GM19025 (cell line): ENCODE results near the gene RAX.
"Not testable (repeated sequence)": the region's sequence is repeated elsewhere in the genome, so short reads cannot be mapped to it uniquely, and the experiment has no call there.

Source experiments
- ATAC-seq: cut with Tn5 transposase; IDR thresholded peaks from one replicate; pipeline ENCODE4 v1.9.1; 2021; ENCODE audit warnings: mild to moderate bottlenecking, low read depth, moderate library complexity; ENCODE audit not compliant: unreplicated experiment

RAX gene

DNA sequence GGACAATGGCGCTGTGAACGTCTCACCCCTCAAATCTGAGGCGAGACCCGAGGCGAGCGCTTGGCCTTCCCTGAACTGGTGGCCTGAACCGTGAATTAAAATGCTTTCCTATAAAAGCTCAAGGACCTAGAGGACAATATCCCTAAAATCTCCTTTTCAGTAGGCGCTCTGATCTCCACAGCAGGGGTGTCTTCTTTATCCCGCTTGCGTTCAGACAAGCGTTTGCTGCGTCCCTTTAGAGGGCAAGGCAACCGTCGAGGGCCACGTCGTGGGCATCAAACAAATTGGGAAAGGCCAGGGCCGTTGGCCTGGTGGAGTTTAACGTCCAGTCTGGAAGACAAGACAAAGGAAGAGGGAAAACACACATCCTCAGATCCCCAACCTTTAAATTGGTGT lies 1.3 kb upstream of the RAX start:
- no peak for ATAC-seq

DNA sequence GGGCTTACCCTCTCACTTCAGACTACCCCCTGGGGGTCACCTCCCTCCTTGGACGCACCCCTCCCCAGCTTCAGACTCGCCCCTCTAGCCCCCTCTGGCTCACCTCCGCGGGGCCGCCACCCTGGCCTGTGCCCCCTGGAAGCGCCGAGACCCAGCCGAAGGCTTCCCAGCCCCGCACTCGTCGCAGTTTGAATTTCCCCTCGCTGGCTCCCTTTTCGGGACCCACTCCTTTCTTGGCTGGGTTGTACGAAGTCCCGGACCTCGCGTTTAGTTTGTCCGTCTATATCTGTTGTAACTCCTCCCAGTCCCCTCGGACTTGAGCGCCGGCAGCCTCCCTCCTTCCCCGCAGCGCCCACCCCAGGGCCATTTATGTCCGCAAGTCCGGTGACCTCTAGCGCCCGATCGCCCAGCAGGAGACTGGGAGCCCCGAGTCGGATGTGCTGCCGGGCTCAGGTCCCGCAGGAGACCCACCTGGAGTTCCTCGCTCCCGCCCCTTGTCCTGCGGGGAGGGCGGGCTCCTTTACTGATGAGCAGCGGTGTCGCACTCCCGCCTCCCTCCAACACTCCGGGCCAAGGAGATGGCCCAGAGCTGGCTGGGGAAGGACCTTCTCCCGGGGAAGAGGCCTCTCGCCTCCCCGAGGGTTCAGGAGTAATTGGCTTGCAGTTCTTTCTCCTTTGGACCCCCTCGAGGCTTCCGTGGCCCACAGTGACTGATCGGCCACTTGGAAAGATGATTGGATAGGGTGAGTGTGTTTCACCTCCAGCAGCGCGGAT lies 692 bp upstream of the RAX start:
- ATAC-seq, result no peak

- ATAC-seq, result no peak
Measured at GRCh38 chr18:59272221-59272888, 899 bp downstream of the RAX start.

GRCh38 chr18:59271606-59272220 lies 1.5 kb downstream of the RAX start:
- ATAC-seq, result no peak

DNA sequence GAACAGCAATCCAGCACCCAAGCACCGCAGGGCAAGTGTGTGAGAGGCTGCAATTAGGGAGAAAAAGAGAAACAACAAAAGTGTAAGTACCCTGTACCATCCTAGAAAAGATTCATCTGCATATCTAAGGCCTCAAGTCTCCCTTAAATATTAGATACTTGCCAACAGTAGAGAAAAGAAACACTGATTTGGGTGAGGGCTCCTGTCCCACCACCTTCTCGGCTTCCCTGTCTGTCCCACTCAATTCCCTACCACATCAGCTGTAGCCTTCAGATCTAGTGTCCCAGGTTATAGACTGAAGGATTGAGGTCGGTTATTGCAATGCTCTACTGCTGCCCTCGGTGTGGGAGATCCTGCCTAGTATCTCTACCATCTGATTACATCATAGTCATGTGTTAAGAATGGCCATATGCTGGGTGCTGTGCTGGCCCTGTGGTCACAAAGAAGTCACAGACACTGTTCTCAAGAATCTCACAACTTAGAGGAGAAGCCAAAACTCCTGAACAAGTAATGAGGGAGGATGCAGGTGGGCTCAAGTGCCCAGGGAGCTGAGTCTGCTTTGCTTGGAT lies 2.5 kb downstream of the RAX start:
- ATAC-seq, result no peak

- no peak for ATAC-seq
Measured at GRCh38 chr18:59269563-59270119, 3.6 kb downstream of the RAX start.

- no peak for ATAC-seq
Measured at GRCh38 chr18:59268721-59269562, 4.3 kb downstream of the RAX start.

DNA sequence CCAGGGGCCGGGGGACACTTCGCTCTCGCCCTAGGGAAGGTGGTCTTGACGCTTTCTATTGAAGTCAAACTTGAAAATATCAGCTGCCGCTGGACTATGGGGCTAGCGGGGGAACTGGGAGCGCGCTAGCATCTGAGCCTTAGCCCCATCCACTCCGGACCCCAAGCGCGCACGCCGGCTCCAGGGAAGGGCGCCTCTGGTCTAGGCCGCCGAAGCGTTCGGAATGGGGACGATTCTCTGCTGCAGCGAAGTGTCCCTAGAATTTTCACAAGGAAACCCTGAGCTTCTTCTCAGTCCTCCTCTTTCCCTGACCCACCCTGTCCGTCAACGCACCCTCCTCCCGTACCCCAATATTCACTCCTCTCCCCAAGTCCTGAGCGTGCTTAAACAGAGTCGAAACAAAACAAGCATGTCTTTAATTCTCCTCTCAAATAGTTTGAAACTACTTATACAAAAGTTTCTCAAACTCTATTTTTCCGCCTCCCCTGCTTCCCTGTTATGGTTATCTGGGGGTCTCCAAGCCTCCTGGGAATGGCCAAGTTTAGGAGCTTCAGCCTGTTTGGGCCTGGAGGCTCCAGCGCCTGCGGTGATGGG lies 5.0 kb downstream of the RAX start:
- no peak for ATAC-seq

DNA sequence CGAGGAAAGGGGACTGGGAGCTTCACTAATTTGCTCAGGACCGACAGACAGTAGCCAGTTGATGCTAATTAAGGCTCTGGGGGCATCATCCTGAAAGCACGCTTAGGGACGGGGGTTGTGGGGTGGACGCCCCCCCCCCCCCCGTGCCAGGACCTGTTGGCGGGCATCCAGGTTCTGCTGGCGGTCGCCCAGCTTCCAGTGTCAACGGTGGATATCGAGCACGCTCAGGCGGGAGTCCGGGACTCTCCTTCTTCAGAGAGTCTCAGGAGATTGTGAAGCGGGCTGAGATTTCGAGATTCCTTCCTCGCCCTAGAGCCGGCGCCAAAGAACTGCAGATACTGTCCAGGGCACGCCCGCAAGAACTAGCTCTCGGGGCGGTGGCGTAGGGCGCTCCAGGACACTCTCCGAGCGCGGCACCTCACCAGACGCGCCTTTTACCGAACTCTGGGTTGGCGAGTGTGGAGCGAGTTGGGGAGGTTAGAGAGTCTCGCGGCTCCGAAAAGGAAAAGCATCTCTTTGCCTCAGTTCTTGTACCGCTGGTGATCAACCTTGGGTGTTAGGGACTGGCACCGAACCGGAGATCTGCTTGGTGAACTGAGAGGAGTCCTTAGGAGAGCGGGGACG lies 5.6 kb downstream of the RAX start:
- no peak for ATAC-seq

GRCh38 chr18:59266886-59267502 lies 6.3 kb downstream of the RAX start:
- ATAC-seq, result no peak

DNA sequence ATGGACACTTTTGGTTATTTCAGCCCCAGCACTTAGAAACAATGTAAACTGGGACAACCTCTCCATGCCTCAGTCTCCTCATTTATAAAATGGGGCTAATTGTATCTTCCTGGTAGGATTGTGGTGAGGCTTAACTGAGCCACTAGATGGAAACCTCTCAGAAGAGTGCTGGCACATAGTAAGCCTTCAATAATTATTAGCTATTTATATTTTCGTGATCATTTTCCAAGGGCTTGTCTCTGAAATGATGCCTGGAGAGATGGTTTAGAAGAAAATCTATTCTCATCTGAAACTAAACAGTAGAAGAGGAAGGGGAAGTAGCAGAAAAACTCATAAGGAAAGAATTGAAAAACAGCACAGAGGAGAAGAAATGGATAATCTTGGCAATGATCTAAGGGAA lies 6.8 kb downstream of the RAX start:
- no peak for ATAC-seq

DNA sequence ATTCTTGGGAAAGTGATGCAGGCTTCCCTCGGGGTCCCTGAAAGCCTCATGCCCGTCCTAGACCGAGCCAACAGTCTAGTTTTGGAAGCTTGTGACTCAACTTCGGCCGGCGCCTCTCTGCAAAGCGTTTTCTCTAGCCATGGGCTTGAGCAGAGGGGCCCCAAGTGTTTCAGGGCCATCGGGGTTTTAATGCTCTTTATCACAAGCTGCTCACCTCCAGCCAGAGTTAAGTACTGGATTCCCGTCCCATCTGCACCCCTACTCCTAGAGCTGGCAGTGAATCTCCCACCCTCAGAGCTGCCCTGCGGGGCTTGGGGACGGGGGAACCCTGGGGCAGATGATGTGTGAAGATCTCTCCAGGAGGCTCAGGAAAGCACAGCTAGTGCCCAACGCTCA lies 7.3 kb downstream of the RAX start:
- ATAC-seq, result no peak

- ATAC-seq, result peak; percentile 59
Measured at GRCh38 chr18:59265246-59265973, 7.8 kb downstream of the RAX start.

DNA sequence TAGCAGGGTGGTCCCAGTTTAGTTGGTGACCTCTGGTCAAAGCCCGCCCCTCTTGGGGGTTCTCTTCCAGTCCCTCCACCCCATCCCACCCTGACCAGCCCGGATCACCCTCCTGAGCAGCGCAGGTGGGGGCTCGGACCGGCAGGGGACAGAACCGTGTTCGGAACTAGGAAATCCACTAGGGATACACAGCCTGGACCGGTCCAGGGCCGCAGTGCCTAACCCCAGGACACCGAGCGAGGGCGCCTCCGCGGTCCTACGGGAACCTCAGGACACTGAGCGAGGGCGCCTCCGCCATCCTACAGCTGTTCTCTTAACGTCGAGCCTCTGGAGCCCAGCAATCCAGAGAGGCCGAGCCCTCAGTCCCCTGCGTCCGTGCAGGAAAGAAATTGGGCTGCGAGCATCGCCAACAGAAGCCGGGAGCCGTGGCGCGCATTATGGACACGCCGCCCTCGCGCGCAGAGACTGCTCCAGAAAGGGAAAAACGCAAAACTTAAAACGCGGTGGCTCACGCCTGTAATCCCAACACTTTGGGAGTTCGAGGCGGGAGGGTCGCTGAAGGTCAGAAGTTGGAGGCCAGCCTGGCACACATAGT lies 8.5 kb downstream of the RAX start:
- ATAC-seq, result no peak

DNA sequence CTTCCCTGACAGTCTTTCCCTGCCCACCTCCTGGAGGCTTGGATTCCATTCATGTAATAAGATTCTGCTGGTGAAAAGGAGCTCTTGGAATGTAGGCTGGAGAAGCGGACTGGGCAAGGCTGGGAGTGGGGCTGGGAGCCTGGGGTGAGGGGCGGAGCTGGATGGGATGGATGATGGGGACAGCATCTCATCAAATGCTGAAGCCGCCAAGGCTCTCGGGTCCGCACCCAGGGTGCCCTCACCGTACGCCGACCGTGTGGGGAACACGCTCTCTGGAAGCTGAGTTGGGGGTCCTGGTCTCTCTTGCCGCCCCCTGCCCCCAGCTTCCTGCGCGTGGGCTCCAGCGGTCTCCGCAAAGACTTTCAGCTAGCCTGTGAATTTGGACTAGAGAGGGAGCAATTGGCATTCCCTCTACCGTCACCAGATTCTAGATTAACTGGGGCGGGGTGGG lies 9.1 kb downstream of the RAX start:
- ATAC-seq, result no peak

DNA sequence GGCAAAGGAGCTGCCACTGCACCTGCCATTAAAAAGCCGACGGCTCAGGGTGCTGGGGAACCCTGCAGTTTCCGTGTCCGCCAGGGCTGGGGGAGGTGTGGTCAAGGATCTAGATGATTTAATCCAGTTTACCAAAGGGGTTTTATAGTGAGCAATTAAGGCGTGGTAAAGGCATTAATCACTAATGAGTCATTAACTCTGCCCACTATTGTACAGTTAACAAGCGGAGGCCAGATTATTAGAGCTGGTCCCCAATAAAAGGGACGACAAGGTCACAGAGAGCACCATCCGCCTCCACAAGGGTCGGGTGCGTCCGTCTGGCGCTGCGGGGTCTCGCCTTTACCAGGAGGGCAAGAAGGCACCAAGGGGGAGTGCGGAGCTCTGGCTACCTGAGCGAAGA lies 9.6 kb downstream of the RAX start:
- ATAC-seq, result no peak

- not testable (repeated sequence) for ATAC-seq
Measured at GRCh38 chr18:59262243-59262642, 11.0 kb downstream of the RAX start.

- ATAC-seq, result not testable (repeated sequence)
Measured at GRCh38 chr18:59261842-59262241, 11.4 kb downstream of the RAX start.
